PC-9 (cell line): ENCODE measurements around the gene APOB. TPM values are rescaled to one million over a fixed set of nuclear protein-coding genes. Genes with fewer than 3 reads are reported as not detected.

Experiments used
- BruUV-seq: library from RNA; stranded (reverse); fragments of 400-500 nt; replicated peaks from 2 replicates; lab custom pipeline; 2021; lab: Mats Ljungman, UMichigan
- CTCF ChIA-PET: fragments of 300-600 bp; sonication (Branson Sonifier 250); formaldehyde crosslinking; loops from one replicate; lab custom pipeline; 2022; ENCODE audit warnings: antibody characterized with exemption; lab: Charles Lee
- POLR2A ChIA-PET: fragments of 300-600 bp; sonication (Branson Sonifier 250); formaldehyde crosslinking; loops from one replicate; lab custom pipeline; 2022; ENCODE audit warnings: antibody characterized with exemption; ENCODE audit not compliant: unreplicated experiment; lab: Charles Lee
- DNase-seq, 2 experiments: peaks; one replicate each; pipeline versions ENCODE4 v3.0.0 to v3.0.0-alpha.2; 2015 to 2022; ENCODE audit warnings: mixed read lengths in 1 of 2
- H2AFZ ChIP-seq: fragments of 200-600 bp; sonication (generic); 2 replicates; pipeline ENCODE4 v1.8.1; 2017; ENCODE audit warnings: antibody characterized with exemption
- H3F3A ChIP-seq: fragments of 200-600 bp; sonication (generic); 2 replicates; pipeline ENCODE4 v1.8.1; 2017; ENCODE audit warnings: antibody characterized with exemption, mild to moderate bottlenecking, low read depth; ENCODE audit not compliant: insufficient read depth
- H3K27ac ChIP-seq: fragments of 200-600 bp; sonication (generic); 2 replicates; pipeline ENCODE4 v1.6.1; 2016; ENCODE audit warnings: mixed run types
- H3K27me3 ChIP-seq: fragments of 200-600 bp; sonication (generic); 2 replicates; pipeline ENCODE4 v1.6.1; 2016; ENCODE audit warnings: low read depth, mixed run types; ENCODE audit not compliant: insufficient read depth
- H3K36me3 ChIP-seq: fragments of 200-600 bp; sonication (generic); 2 replicates; pipeline ENCODE4 v1.6.1; 2016; ENCODE audit warnings: low read depth, mixed run types
- H3K4me1 ChIP-seq: fragments of 200-600 bp; sonication (generic); replicated peaks from 2 replicates; pipeline ENCODE4 v1.6.1; 2016; ENCODE audit warnings: mixed run types; ENCODE audit not compliant: insufficient read depth
- H3K4me2 ChIP-seq: fragments of 200-600 bp; sonication (generic); 2 replicates; pipeline ENCODE4 v1.6.1; 2017; ENCODE audit warnings: mixed run types
- H3K4me3 ChIP-seq: fragments of 200-600 bp; sonication (generic); 2 replicates; pipeline ENCODE4 v1.6.1; 2016; ENCODE audit warnings: mixed run types
- H3K79me2 ChIP-seq: fragments of 200-600 bp; sonication (generic); 2 replicates; pipeline ENCODE4 v1.6.1; 2017; ENCODE audit warnings: low read depth, mixed run types
- H3K9me2 ChIP-seq: fragments of 200-600 bp; sonication (generic); 2 replicates; pipeline ENCODE4 v1.8.1; 2017; ENCODE audit warnings: mild to moderate bottlenecking; ENCODE audit not compliant: insufficient read depth
- H3K9me3 ChIP-seq: fragments of 200-600 bp; sonication (generic); 2 replicates; pipeline ENCODE4 v1.8.1; 2016; ENCODE audit warnings: low read depth; ENCODE audit not compliant: insufficient read depth
- H4K20me1 ChIP-seq: fragments of 200-600 bp; sonication (generic); 2 replicates; pipeline ENCODE4 v1.8.1; 2017; ENCODE audit not compliant: insufficient read depth
- EZH2 ChIP-seq: fragments of 200-600 bp; sonication (generic); IDR thresholded peaks from 2 replicates; pipeline ENCODE4 v1.8.0; 2017; ENCODE audit warnings: antibody characterized with exemption, low read depth
- intact Hi-C: fragments of 100-400 bp; cut with micrococcal nuclease; formaldehyde crosslinking; loops from one replicate; pipeline ENCODE4 v1.10.0; 2022; ENCODE audit not compliant: unreplicated experiment
- total RNA-seq: library from RNA; stranded (reverse); gene quantifications from 2 replicates; pipeline ENCODE4 v1.2.3, GENCODE V29; 2021
- TF ChIP-seq, protein P1 (sequence below): fragments of 200-600 bp; sonication (generic); conservative IDR thresholded peaks from 2 replicates; pipeline ENCODE4 v1.6.1; 2017; ENCODE audit warnings: mixed run types, antibody characterized with exemption, mild to moderate bottlenecking, moderate library complexity

APOB gene
- total RNA-seq, 1 experiment from 2014 or later = not detected

DNA sequence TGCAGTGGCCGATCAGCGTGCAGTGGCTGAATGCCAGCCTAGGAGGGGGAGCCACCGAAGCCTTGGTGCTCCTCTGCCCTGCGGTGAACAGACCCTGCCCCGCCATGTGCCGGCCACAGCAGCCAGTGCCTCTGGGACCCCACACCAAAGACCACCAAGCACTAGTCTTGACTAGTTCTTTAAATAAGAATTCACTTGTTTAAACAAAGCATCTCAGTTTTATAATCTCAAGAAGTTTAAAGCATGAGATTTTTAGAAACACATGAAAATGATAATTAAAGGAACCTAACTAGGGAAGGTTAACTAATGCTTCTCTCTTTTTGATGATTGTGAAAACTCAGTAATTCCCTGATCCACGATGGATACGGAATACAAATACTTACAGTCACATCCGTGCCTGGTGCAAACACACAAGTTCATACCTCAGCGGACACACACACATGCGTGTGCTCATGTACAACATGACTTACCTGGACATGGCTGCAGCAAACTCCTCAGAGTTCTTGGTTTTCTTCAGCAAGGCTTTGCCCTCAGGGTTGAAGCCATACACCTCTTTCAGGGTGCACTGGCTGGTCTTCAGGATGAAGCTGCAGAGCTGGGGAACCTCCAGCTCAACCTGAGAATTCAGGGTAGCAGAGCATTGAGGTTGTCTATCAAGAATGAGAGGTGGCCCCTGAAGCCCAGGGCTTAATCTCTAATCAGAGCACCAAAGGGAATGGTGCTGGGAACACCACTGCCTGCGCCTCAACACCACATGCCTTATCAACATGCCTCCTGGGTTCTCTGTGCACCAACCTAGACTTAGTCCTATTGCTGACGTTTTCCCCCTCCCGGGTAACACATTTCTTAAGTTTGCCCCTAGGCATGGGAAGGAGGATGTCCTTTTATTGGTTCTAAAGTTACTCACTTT, 3.1 kb downstream of the APOB start:
- Histone ChIP-seq H3K79me2 (no peaks in the 10 kb centered on the region), H3K4me2 (no peak overlapping the region), H3K9me3 (no peaks in the 10 kb centered on the region), H3K27me3 (peaks cover 24% of the 10 kb centered on the region), H3K4me3 (no peak overlapping the region), H3F3A (no peaks in the 10 kb centered on the region), H2AFZ (no peak overlapping the region), H3K36me3 (no peaks in the 10 kb centered on the region), H3K27ac (no peak overlapping the region), H3K9me2 (no peaks in the 10 kb centered on the region), H4K20me1 (no peaks in the 10 kb centered on the region), H3K4me1 (no peaks in the 10 kb centered on the region)
- no TSS peak for BruUV-seq
- intact Hi-C loops = no loop called here
- DNase-seq = no peak
- ChIA-PET POLR2A (no interaction called here), CTCF (no interaction called here)
- TF ChIP-seq, protein P1, sequence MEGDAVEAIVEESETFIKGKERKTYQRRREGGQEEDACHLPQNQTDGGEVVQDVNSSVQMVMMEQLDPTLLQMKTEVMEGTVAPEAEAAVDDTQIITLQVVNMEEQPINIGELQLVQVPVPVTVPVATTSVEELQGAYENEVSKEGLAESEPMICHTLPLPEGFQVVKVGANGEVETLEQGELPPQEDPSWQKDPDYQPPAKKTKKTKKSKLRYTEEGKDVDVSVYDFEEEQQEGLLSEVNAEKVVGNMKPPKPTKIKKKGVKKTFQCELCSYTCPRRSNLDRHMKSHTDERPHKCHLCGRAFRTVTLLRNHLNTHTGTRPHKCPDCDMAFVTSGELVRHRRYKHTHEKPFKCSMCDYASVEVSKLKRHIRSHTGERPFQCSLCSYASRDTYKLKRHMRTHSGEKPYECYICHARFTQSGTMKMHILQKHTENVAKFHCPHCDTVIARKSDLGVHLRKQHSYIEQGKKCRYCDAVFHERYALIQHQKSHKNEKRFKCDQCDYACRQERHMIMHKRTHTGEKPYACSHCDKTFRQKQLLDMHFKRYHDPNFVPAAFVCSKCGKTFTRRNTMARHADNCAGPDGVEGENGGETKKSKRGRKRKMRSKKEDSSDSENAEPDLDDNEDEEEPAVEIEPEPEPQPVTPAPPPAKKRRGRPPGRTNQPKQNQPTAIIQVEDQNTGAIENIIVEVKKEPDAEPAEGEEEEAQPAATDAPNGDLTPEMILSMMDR = no peak
- TF ChIP-seq EZH2 = no peak

DNA sequence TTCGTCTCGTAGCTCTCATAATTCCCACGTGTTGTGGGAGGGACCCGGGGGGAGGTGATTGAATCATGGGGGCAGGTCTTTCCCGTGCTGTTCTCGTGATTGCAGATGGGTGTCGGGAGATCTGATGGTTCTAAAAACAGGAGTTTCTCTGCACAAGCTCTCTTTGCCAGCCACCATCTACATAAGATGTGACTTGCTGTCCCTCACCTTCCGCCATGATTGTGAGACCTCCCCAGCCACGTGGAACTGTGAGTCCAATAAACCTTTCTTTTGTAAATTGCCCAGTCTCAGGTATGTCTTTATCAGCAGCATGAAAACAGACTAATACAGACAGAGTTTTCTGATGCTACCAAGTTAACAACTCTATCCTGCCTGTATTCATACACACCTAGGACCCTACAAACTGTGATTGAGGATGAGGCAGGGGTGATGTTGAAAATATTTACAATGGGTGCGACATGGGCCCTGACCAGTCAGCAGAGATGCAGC, 3.9 kb downstream of the APOB start:
- Histone ChIP-seq H3K27me3 (peaks cover 30% of the 10 kb centered on the region), H3K27ac (no peak overlapping the region), H3K4me3 (no peak overlapping the region), H3K79me2 (no peaks in the 10 kb centered on the region), H3K9me2 (no peaks in the 10 kb centered on the region), H4K20me1 (no peaks in the 10 kb centered on the region), H3K9me3 (no peaks in the 10 kb centered on the region), H3K4me1 (no peaks in the 10 kb centered on the region), H2AFZ (no peak overlapping the region), H3K36me3 (no peaks in the 10 kb centered on the region), H3F3A (no peaks in the 10 kb centered on the region), H3K4me2 (no peak overlapping the region)
- no TSS peak for BruUV-seq
- intact Hi-C loops = no loop called here
- CTCF ChIA-PET = no interaction called here
- TF ChIP-seq, protein P1 = no peak
- no peak for TF ChIP-seq EZH2
- DNase-seq = no peak
- POLR2A ChIA-PET = no interaction called here

- Histone ChIP-seq H3F3A (no peaks in the 10 kb centered on the region), H3K36me3 (no peaks in the 10 kb centered on the region), H3K4me3 (no peak overlapping the region), H3K27ac (no peak overlapping the region), H3K4me1 (no peaks in the 10 kb centered on the region), H3K9me3 (no peaks in the 10 kb centered on the region), H2AFZ (no peak overlapping the region), H3K4me2 (no peak overlapping the region), H4K20me1 (no peaks in the 10 kb centered on the region), H3K9me2 (no peaks in the 10 kb centered on the region), H3K79me2 (no peaks in the 10 kb centered on the region), H3K27me3 (peaks cover 33% of the 10 kb centered on the region)
- POLR2A ChIA-PET = interaction anchor here (0.6 kb wide), 1 partner anchor 1293 kb away, joined by 3 read pairs; no protein-coding TSS in a partner anchor
- TF ChIP-seq EZH2 = no peak
- TF ChIP-seq, protein P1 = no peak
- no peak for DNase-seq
- BruUV-seq = no TSS peak
- CTCF ChIA-PET = no interaction called here
- intact Hi-C loops = no loop called here
Observed at GRCh38 chr2:21039080-21039556, 4.8 kb downstream of the APOB start.
